ENCODE measurements around the gene ANAPC7.
"Not testable (repeated sequence)": the region's sequence is repeated elsewhere in the genome, so short reads cannot be mapped to it uniquely, and the experiment has no call there.

ANAPC7 gene

DNA sequence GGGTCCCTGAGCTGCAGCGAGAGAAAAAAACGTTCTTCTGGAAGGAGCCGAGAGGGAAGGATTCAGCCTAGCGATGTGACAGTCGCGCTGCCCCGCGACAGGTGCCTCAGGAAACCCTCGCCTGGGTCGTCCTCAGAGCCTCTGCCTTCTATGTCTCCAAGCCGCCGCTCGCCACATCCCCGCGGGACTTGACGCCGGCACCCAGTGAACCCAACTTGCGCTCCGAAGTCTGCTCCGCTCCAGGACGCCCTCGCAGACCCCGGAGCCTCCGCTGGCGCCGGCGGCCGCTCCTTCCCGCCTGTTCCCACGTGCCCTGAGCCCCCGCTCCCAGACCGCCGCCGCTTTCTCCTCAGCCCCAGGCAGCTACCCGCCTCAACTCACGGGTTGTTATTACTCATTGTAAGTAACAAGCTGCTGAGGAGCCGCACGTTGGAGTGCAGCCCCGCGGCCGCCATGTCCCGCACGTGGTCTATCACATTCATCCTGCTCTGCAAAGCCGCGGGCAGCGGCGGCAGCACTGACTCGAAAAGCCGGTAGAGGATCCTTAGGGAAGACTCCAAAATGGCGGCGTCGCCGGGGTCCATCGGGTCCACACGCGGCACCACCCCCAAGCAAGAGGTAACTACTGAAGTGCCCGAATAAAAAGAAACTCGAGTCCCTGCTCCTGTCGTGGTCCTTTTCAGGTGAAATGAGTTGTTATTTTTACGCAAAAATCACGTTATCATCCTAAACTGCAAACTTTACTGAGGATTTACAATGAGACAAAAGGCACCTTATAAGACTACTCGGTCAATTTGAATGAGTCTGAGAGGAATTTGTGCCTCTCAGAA is at the start of gene ANAPC7:
TSS of gene ANAPC7 (minus strand) at position 563 of the 830 bp plus-strand sequence. CDS start at position 482, 81 bp downstream.
- peak; percentile 73 to 76 for DNase-seq (ENCODE audit: extremely low read depth in 1 of 2, low read depth in 1 of 2)

DNA sequence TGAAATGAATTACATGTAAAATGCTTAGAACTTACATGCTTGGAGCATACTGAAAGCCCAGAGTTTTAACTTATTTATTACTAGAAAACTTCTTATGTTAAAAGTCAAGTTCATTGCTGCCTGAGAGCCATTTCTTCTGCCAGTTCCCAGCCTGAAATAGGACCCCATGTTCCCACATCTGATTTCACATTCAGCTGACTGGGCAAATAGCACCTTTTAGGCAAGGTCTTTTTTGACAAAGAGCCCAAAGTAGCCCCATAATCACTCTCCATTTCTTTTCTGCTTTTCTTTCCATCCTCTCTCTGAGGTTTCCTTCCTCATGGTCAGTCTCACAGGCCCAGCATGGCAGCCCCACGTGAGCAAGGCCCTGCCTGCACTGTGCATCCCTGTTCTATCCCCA is 47.8 kb upstream of the ANAPC7 start:
- DNase-seq (ENCODE audit: extremely low read depth in 1 of 2, low read depth in 1 of 2) = no peak

- DNase-seq (ENCODE audit: extremely low read depth in 1 of 2, low read depth in 1 of 2) = peak; percentile 85 to 91
Measured at GRCh38 chr12:110449799-110450497, 46.4 kb upstream of the ANAPC7 start, which contains the start of gene ARPC3. Gene ARPC3 (minus strand): TSS chr12:110450337. CDS start chr12:110450260, 77 bp downstream.

DNA sequence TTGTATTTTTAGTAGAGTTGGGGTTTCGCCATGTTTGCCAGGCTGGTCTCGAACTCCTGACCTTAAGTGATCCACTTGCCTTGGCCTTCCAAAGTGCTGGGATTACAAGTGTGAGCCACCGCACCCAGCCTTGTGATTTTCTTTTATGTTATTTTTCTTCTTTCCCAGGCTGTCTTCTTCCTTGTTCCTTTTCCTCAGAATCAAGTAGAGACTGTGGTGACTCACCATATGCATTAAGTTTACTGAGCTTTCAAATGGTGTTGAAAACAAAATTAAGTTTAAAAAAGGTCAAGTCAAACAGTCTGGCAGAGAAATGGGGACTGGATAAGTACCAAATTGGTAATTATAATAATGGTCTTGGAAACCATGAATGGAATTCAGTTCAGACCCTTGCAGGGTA is 40.9 kb upstream of the ANAPC7 start:
- no peak for DNase-seq (ENCODE audit: extremely low read depth in 1 of 2, low read depth in 1 of 2)

DNA sequence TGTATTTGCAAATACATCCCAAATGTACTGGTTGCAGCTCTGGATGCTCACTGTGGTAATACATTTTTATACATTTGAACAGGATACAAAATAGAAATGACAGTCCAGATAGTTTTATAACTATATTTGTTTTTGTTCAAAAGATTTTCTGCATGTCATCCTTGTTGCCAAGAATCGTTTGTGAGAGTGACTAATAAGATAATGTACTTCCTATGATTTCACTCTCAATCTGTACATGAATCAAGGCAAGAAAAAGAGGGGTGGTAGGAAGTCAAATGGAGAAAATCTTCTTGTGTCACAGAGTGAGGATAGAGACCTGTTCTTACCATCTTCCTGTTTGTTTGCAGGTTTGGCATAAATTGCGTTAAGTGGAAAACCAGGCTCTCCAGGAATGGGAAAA is 32.7 kb upstream of the ANAPC7 start:
- no peak for DNase-seq (ENCODE audit: extremely low read depth in 1 of 2, low read depth in 1 of 2)

DNA sequence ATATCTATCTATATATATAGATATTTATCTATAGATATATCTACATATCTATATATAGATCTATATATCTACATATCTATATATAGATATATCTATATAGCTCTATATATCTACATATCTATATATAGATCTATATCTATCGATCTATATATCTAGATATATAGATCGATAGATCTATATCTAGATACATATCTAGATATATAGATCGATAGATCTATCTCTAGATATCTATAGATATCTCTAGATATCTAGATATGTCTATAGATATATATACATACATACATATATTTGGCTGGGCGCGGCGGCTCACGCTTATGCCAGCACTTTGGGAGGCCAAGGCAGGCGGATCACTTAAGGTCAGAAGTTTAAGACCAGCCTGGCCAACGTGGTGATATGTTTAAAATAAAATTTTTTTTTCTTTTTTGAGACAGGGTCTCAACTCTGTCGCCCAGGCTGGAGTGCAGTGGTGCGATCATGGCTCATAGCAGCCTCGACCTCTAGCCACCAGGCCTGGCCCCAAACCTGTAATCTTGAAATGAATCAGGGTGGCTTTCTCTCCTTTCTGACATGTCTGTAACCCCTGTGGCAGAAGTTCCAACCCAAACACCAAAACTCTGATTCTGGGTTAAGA is 28.6 kb upstream of the ANAPC7 start:
- no peak for DNase-seq (ENCODE audit: extremely low read depth in 1 of 2, low read depth in 1 of 2)

GRCh38 chr12:110429676-110430075 is 26.2 kb upstream of the ANAPC7 start:
- not testable (repeated sequence) for DNase-seq (ENCODE audit: extremely low read depth in 1 of 2, low read depth in 1 of 2)

GRCh38 chr12:110426406-110426805 is 22.9 kb upstream of the ANAPC7 start:
- DNase-seq (ENCODE audit: extremely low read depth in 1 of 2, low read depth in 1 of 2) = no peak

DNA sequence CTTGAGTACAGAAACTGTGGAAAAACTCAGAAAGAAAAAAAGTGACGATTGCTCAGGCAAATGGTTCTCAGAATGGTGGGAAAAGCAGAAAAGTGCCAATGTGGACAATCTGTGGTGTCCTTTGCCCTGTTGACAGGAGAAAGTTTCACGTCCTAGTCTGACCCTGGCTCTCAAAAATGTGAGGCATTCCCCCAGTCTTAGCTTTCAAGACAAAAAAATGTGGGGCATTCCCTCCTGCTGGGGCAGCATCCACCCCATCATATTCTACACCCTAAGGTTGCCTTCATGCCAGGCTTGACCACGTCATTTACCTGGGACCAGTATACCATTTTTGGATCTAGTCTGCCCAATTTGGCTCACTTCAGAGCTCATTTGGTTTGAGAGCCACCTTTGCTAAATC is 20.7 kb upstream of the ANAPC7 start:
- DNase-seq (ENCODE audit: extremely low read depth in 1 of 2, low read depth in 1 of 2) = no peak

DNA sequence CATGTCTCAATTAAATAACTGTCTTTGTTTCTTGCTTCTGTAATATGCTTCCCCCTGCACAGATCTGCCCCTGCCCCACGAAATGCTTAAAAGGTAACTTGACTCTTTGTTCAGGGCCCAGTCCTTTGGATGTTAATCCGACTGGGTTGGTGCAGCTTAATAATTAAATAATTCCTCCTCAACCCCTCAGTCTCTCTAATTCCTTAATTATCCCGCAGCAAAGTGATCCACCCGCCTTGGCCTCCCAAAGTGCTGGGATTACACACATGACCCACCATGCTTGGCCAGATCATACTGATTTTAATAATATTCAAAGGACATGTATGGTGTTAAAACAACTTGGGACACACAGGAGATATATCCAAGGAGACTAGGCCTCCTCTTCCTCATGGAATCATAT is 18.2 kb upstream of the ANAPC7 start:
- DNase-seq (ENCODE audit: extremely low read depth in 1 of 2, low read depth in 1 of 2) = no peak

DNA sequence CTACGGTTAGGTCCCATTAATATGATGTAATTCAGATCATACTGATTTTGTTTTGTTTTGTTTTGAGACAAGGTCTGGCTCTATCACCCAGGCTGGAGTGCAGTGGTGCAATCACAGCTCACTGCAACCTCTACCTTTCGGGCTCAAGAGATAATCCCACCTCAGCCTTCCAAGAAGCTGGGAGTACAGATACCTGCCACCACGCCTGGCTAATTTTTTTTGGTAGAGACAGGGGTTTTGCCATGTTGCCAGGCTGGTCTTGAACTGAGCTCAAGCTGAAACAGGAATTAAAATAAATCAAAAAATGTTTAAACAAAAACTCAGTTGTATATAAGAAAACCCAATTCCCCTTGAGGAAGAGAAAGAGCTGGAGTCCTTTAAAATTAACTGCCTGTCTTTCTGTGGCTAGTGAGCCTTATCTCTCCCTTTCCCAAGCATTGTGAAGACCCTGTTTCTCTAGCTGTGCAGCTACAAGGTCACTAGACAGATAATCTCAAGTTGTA is 17.7 kb upstream of the ANAPC7 start:
- no peak for DNase-seq (ENCODE audit: extremely low read depth in 1 of 2, low read depth in 1 of 2)

DNA sequence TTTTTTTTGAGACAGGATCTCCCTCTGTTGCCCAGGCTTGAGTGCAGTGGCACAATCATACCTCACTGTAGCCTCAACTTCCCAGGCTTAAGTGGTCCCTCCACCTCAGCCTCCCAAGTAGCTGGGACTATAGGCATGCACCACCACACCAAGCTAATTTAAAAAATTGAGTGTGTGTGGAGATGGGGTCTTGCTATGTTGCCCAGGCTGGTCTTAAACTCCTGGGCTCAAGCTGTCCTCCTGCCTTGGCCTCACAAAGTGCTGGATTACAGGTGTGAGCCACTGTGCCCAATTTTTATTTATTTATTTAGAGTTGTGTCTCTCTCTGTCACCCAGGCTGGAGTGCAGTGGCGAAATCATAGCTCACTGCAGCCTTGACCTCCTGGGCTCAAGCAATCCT is 17.1 kb upstream of the ANAPC7 start:
- not testable (repeated sequence) for DNase-seq (ENCODE audit: extremely low read depth in 1 of 2, low read depth in 1 of 2)

GRCh38 chr12:110417113-110417512 is 13.6 kb upstream of the ANAPC7 start:
- not testable (repeated sequence) for DNase-seq (ENCODE audit: extremely low read depth in 1 of 2, low read depth in 1 of 2)

- not testable (repeated sequence) for DNase-seq (ENCODE audit: extremely low read depth in 1 of 2, low read depth in 1 of 2)
Measured at GRCh38 chr12:110410086-110410485, 6.6 kb upstream of the ANAPC7 start.

DNA sequence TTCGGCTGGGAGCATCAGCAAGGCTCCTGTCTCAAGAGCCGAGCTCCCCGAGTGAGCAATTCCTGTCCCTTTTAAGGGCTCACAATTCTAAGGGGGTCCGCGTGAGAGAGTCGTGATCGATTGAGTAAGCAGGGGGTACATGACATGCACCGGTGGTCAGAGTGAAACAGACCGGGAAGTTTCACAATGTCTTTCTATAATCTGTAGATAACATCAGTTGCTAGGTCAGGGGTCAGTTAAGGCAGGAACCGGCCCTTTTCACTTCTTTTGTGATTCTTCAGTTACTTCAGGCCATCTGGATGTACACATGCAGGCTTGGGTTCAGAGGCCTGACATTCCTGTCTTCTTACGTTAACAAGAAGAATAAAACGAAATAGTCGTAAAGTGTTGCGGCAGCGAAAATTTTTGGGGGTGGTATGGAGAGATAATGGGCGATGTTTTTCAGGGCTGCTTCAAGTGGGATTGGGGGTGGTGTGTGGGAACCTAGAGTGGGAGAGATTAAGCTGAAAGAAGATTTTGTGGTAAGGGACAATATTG is 1.7 kb upstream of the ANAPC7 start:
- DNase-seq (ENCODE audit: extremely low read depth in 1 of 2, low read depth in 1 of 2) = not testable (repeated sequence)

DNA sequence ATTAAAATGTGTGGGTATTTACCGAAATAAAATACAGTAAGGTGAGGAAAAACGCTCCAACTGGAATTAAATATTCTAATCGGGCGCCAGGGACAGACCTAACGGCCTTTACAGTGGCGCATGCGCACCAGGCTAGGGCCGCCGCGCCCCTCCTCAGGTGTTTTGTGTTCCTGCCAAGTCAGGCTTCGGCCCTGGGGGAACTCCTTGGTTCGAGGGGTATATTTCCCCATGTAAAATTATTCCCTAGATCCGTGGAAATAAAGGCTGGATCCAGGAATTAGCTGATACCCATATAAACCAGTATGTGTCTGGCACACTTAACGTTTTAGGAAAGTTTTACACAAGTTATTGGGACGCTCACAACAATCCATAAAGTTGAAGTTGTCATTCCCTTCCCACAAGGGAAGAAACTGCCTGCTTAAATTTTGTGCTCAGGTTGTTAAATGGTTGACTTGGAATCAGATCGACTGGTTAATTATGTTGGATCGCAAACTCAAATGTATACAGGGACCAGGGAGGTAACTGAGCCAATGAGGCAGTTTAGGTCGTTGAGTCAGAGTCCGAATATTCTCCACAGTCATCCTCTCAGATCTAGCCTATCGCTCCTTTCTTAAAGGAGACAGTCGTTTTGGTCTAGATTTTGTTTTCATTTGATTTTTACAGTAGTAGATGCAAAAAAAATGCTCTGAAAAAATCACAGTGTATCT is 621 bp upstream of the ANAPC7 start:
- peak; percentile 48 to 68 for DNase-seq (ENCODE audit: extremely low read depth in 1 of 2, low read depth in 1 of 2)

GRCh38 chr12:110382683-110383082 is 20.8 kb downstream of the ANAPC7 start:
- no peak for DNase-seq (ENCODE audit: extremely low read depth in 1 of 2, low read depth in 1 of 2)

GRCh38 chr12:110379631-110380030 is 23.9 kb downstream of the ANAPC7 start:
- DNase-seq (ENCODE audit: extremely low read depth in 1 of 2, low read depth in 1 of 2) = no peak

- no peak for DNase-seq (ENCODE audit: extremely low read depth in 1 of 2, low read depth in 1 of 2)
Measured at GRCh38 chr12:110379197-110379596, 24.3 kb downstream of the ANAPC7 start.

DNA sequence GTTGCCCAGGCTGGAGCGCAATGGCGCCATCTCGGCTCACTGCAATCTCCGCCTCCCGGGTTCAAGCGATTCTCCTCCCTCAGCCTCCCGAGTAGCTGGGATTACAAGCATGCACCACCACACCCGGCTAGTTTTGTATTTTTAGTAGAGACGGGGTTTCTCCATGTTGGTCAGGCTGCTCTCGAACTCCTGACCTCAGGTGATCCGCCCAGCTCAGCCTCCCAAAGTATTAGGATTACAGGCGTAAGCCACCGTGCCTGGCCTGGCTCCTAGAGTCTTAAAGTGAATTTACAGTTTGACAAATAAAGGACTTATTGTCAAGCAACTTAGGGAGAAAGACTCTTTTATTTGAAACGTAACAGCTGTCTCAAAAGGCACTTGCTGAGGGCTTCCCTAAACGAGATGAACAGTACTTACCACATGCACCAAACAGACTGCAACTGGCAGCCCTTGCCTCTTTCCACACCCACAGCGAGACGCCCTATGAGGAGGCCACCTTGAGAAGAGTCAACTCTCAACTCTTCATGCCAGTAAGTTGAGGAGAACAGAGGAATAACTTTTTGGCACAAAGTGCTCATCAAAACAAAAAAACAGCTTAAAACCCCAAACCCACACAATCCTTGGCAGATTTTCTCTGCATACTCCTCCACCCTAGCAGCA is 25.2 kb downstream of the ANAPC7 start:
- DNase-seq (ENCODE audit: extremely low read depth in 1 of 2, low read depth in 1 of 2) = not testable (repeated sequence)

All from activated CD8-positive, alpha-beta memory T cell treated with anti-CD3 and anti-CD28 coated beads for 1 hour (primary cell).